Astrocyte (in vitro differentiated cells and primary cell): ENCODE measurements around the gene CDH22. TPM values are rescaled to one million over a fixed set of nuclear protein-coding genes. Genes with fewer than 3 reads are reported as not detected.

Experiments
- DNase-seq: peaks from one replicate; pipeline ENCODE4 v3.0.0-alpha.2; 2010; ENCODE audit warnings: low read depth
- FAIRE-seq: peaks from 2 replicates; lab custom pipeline; 2011; peaks lifted over from hg19 to GRCh38; lab: Jason Lieb, UNC
- H2AFZ ChIP-seq: 2 replicates; pipeline ENCODE4 v1.6.0; 2012; ENCODE audit warnings: low read depth, low read length, inconsistent platforms
- H3K27ac ChIP-seq: 2 replicates; pipeline ENCODE4 v1.5.1; 2011; ENCODE audit warnings: low read depth, low read length, inconsistent platforms
- H3K27me3 ChIP-seq: 2 replicates; pipeline ENCODE4 v1.6.0; 2011; ENCODE audit warnings: low read length, inconsistent platforms; ENCODE audit not compliant: insufficient read depth
- H3K36me3 ChIP-seq: 2 replicates; pipeline ENCODE4 v1.5.1; 2011; ENCODE audit warnings: low read length, inconsistent platforms; ENCODE audit not compliant: insufficient read depth
- H3K4me1 ChIP-seq: 2 replicates; pipeline ENCODE4 v1.5.1; 2011; ENCODE audit warnings: low read length, inconsistent platforms; ENCODE audit not compliant: insufficient read depth
- H3K4me2 ChIP-seq: 2 replicates; pipeline ENCODE4 v1.6.0; 2012; ENCODE audit warnings: low read length, inconsistent platforms
- H3K4me3 ChIP-seq: 2 replicates; pipeline ENCODE4 v1.5.1; 2011; ENCODE audit warnings: low read depth, mild to moderate bottlenecking, low read length, inconsistent platforms; ENCODE audit not compliant: insufficient read depth
- H3K79me2 ChIP-seq: 2 replicates; pipeline ENCODE4 v1.6.0; 2012; ENCODE audit warnings: mild to moderate bottlenecking, low read length, inconsistent platforms; ENCODE audit not compliant: insufficient read depth
- H3K9ac ChIP-seq: 2 replicates; pipeline ENCODE4 v1.6.0; 2012; ENCODE audit warnings: mild to moderate bottlenecking, low read length, inconsistent platforms
- H3K9me3 ChIP-seq: 2 replicates; pipeline ENCODE4 v1.5.1; 2012; ENCODE audit warnings: low read depth, mild to moderate bottlenecking, low read length, inconsistent platforms; ENCODE audit not compliant: insufficient read depth
- H4K20me1 ChIP-seq: 2 replicates; pipeline ENCODE4 v1.6.0; 2012; ENCODE audit warnings: low read length, inconsistent platforms; ENCODE audit not compliant: insufficient read depth
- H3K27ac Mint-ChIP-seq: one replicate; pipeline ENCODE4 v1.8.0; 2021; ENCODE audit warnings: mild to moderate bottlenecking, mixed read lengths; ENCODE audit not compliant: unreplicated experiment
- H3K27me3 Mint-ChIP-seq: one replicate; pipeline ENCODE4 v1.8.0; 2021; ENCODE audit warnings: low read depth, mixed read lengths; ENCODE audit not compliant: unreplicated experiment
- H3K36me3 Mint-ChIP-seq: one replicate; pipeline ENCODE4 v1.8.0; 2021; ENCODE audit warnings: low read depth, mixed read lengths; ENCODE audit not compliant: unreplicated experiment
- H3K4me1 Mint-ChIP-seq: one replicate; pipeline ENCODE4 v1.8.0; 2021; ENCODE audit warnings: low read depth, mixed read lengths; ENCODE audit not compliant: unreplicated experiment
- H3K4me3 Mint-ChIP-seq: one replicate; pipeline ENCODE4 v1.8.0; 2021; ENCODE audit warnings: mild to moderate bottlenecking, moderate library complexity, mixed read lengths; ENCODE audit not compliant: unreplicated experiment
- H3K9me3 Mint-ChIP-seq: one replicate; pipeline ENCODE4 v1.8.0; 2021; ENCODE audit warnings: mild to moderate bottlenecking, mixed read lengths; ENCODE audit not compliant: unreplicated experiment
- EZH2 ChIP-seq: IDR thresholded peaks from 2 replicates; pipeline ENCODE4 v1.6.1; 2012; ENCODE audit warnings: mild to moderate bottlenecking, low read length, inconsistent platforms; ENCODE audit not compliant: insufficient read depth
- total RNA-seq: library from RNA; stranded (reverse); gene quantifications from 2 replicates; pipeline ENCODE4 v1.2.1, GENCODE V29; 2021
- TF ChIP-seq, protein P1 (sequence below): IDR thresholded peaks from 2 replicates; pipeline ENCODE4 v1.5.1; 2011; ENCODE audit warnings: low read depth, mild to moderate bottlenecking, inconsistent platforms, low read length, moderate library complexity; ENCODE audit not compliant: insufficient read depth

The CDH22 gene
- total RNA-seq, 1 donor from 2014 or later, result not detected

- no peak for DNase-seq
- no peak overlapping the region for H2AFZ ChIP-seq
- no peaks in the 10 kb centered on the region for H4K20me1 ChIP-seq
- Mint-ChIP-seq H3K4me3 (no peak overlapping the region), H3K4me1 (no peaks in the 10 kb centered on the region), H3K27ac (no peak overlapping the region), H3K36me3 (no peaks in the 10 kb centered on the region), H3K27me3 (peaks cover 81% of the 10 kb centered on the region), H3K9me3 (no peaks in the 10 kb centered on the region)
- no peaks in the 10 kb centered on the region for H3K79me2 ChIP-seq
- H3K4me3 ChIP-seq, result no peak overlapping the region
- H3K36me3 ChIP-seq, result no peaks in the 10 kb centered on the region
- H3K9ac ChIP-seq, result no peak overlapping the region
- H3K27ac ChIP-seq, result no peak overlapping the region
- no peaks in the 10 kb centered on the region for H3K9me3 ChIP-seq
- TF ChIP-seq, protein P1, sequence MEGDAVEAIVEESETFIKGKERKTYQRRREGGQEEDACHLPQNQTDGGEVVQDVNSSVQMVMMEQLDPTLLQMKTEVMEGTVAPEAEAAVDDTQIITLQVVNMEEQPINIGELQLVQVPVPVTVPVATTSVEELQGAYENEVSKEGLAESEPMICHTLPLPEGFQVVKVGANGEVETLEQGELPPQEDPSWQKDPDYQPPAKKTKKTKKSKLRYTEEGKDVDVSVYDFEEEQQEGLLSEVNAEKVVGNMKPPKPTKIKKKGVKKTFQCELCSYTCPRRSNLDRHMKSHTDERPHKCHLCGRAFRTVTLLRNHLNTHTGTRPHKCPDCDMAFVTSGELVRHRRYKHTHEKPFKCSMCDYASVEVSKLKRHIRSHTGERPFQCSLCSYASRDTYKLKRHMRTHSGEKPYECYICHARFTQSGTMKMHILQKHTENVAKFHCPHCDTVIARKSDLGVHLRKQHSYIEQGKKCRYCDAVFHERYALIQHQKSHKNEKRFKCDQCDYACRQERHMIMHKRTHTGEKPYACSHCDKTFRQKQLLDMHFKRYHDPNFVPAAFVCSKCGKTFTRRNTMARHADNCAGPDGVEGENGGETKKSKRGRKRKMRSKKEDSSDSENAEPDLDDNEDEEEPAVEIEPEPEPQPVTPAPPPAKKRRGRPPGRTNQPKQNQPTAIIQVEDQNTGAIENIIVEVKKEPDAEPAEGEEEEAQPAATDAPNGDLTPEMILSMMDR, result no peak
- TF ChIP-seq EZH2, result no peak
- no peak for FAIRE-seq
- H3K4me2 ChIP-seq, result no peak overlapping the region
- no peaks in the 10 kb centered on the region for H3K4me1 ChIP-seq
- H3K27me3 ChIP-seq, result peaks cover 20% of the 10 kb centered on the region
Measured at GRCh38 chr20:46298374-46298773, 9.9 kb downstream of the CDH22 start.

DNA sequence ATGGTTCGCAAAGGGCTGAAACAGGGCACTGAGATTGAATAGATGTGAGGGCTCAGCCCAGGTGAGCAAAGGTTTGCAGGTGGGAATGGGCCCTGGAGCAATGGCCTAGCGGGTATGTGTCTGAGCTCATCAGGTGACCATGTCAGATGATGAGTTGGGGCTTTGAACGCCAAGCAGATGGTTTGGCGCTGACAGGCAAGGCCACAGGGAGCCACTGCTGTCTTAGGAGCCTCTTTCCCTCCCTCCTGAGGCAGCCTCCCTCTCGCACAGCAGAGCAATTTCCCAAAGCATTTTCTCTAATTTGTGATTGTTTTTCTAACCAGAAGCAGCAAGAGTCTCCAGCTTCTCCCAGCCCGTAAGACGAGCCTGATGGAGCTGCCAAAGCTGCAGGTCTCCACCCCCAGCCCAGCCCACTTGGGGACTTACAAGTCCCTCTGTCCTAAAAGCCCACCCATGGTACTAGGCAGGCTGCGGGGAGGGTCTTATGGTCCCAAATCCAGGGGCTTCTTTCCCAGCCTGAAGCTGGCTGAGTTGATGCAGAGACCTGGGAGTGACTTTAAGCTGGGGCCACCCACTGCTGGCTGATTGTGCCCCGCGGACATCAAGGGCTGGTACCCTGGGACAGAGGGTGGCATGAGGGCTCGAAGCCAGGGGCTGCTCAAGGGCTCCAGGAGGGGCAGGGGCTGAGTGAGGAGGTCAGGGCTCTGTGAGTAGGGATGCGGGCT lies 11.6 kb downstream of the CDH22 start:
- no peak overlapping the region for H3K4me3 Mint-ChIP-seq
- FAIRE-seq, result no peak
- H3K27me3 Mint-ChIP-seq, result peaks cover 79% of the 10 kb centered on the region
- H3K9me3 Mint-ChIP-seq, result no peaks in the 10 kb centered on the region
- Histone ChIP-seq H3K9ac (no peak overlapping the region), H3K9me3 (no peaks in the 10 kb centered on the region), H4K20me1 (no peaks in the 10 kb centered on the region), H3K4me1 (no peaks in the 10 kb centered on the region), H3K79me2 (no peaks in the 10 kb centered on the region), H3K27me3 (peaks cover 20% of the 10 kb centered on the region), H2AFZ (no peak overlapping the region), H3K27ac (no peak overlapping the region), H3K36me3 (no peaks in the 10 kb centered on the region), H3K4me3 (no peak overlapping the region), H3K4me2 (no peak overlapping the region)
- no peak overlapping the region for H3K27ac Mint-ChIP-seq
- H3K36me3 Mint-ChIP-seq, result no peaks in the 10 kb centered on the region
- no peaks in the 10 kb centered on the region for H3K4me1 Mint-ChIP-seq
- DNase-seq, result no peak
- TF ChIP-seq, protein P1, result no peak
- TF ChIP-seq EZH2, result no peak

- Mint-ChIP-seq H3K4me1 (no peaks in the 10 kb centered on the region), H3K4me3 (no peak overlapping the region), H3K27ac (no peak overlapping the region), H3K36me3 (no peaks in the 10 kb centered on the region), H3K9me3 (no peaks in the 10 kb centered on the region), H3K27me3 (peaks cover 64% of the 10 kb centered on the region)
- no peaks in the 10 kb centered on the region for H3K79me2 ChIP-seq
- H3K4me1 ChIP-seq, result no peaks in the 10 kb centered on the region
- no peak overlapping the region for H2AFZ ChIP-seq
- no peaks in the 10 kb centered on the region for H3K36me3 ChIP-seq
- TF ChIP-seq, protein P1, result no peak
- no peak for TF ChIP-seq EZH2
- no peak overlapping the region for H3K27ac ChIP-seq
- FAIRE-seq, result no peak
- DNase-seq, result peak; percentile 38
- H3K9me3 ChIP-seq, result no peaks in the 10 kb centered on the region
- no peak overlapping the region for H3K4me2 ChIP-seq
- H3K4me3 ChIP-seq, result no peak overlapping the region
- H4K20me1 ChIP-seq, result no peaks in the 10 kb centered on the region
- no peak overlapping the region for H3K9ac ChIP-seq
- peaks cover 13% of the 10 kb centered on the region for H3K27me3 ChIP-seq
Measured at GRCh38 chr20:46293084-46293483, 15.2 kb downstream of the CDH22 start.
